Measurements from ENCODE around the gene SRF. TPM values are rescaled to one million over a fixed set of nuclear protein-coding genes. Genes with fewer than 3 reads are reported as not detected.

The SRF gene
- total RNA-seq, 2 experiments from 2014 or later: 22.8 to 24.2 TPM

DNA sequence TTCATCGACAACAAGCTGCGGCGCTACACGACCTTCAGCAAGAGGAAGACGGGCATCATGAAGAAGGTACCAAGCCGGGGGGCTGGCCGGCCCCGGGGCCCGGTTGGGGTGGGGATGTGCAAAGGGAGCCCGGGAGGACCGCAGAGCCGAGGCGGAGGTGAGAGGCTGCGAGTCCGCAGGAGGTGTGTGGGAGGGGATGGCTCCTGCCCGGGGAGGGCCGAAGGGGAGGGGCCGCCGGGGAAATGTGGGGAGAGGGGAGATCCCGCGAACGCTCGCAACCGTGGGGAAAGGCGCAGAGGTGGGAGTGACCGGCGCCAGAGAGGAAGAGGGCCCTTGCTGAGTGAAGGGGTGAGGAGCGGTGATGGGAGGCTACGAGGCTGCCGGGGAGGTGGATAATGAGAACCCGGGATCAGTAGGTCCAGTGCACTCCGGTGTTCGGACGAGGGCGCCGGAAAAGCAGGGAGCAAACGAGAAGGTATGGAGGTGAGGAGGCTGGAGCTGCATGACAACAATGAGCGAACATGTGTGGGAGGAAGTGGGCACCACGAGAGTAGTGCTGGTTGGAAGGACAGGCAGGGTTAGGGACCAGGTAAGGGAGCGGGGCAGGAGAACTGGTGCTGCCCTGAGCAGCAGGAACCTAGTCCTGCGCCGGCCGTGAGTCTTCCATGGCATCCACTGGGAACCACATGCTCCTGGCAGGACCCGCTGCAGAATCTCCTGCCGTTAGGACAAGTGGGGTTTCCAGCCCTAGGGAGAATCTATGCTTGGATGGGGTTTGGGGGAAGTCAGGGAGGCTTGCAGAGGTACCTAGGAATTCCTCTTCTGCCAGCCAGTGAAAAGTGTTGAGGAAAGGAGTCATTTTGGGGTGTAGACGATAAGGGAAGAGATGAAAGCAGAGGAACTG, 1.3 kb downstream of the SRF start:
- Histone ChIP-seq H4K20me1 (ENCODE audit: insufficient read depth, low read length) (peaks cover 22% of the 10 kb centered on the region), H3K4me2 (ENCODE audit: low read length) (peak overlapping the region; percentile 97), H3K9me2 (ENCODE audit: insufficient read depth, low read length) (no peaks in the 10 kb centered on the region), H3K79me2 (ENCODE audit: insufficient read depth, low read depth, low read length) (peaks cover 18% of the 10 kb centered on the region; the same call in 1 of the 2 replicates), H3K4me3 (ENCODE audit: low read depth, low read length, poor library complexity, severe bottlenecking) (peak overlapping the region; percentile 90), H3K27ac (ENCODE audit: low read depth, low read length, poor library complexity, severe bottlenecking) (peak overlapping the region; percentile 7), H3K9me3 (ENCODE audit: low read length) (no peaks in the 10 kb centered on the region), H3K4me1 (ENCODE audit: insufficient read depth, low read length, poor library complexity, severe bottlenecking) (peaks cover 34% of the 10 kb centered on the region), H3K36me3 (ENCODE audit: insufficient read depth, low read length) (peaks cover 28% of the 10 kb centered on the region), H2AFZ (ENCODE audit: low read length) (no peak overlapping the region)
- no TSS peak for BruUV-seq (replicated peaks)
- ChIA-PET POLR2A (interaction anchor here (0.9 to 1.1 kb wide), 2 partner anchors 19 to 244 kb away, joined by 5 to 6 read pairs; no protein-coding TSS in a partner anchor), CTCF (ENCODE audit: unreplicated experiment) (interaction anchor here (0.8 kb wide), 1 partner anchor 185 kb away, joined by 3 read pairs; no protein-coding TSS in a partner anchor)
- TF ChIP-seq CTCF (conservative IDR thresholded peaks at IDR 0.05; ENCODE audit: low read length) (no peak), EZH2phosphoT487 (IDR thresholded peaks at IDR 0.05; ENCODE audit: borderline replicate concordance, low read depth, low read length) (no peak)
- intact Hi-C loops (cut with micrococcal nuclease; ENCODE audit: unreplicated experiment): loop anchor here (5.0 to 10.0 kb wide), 3 partner anchors 305 to 608 kb away; partner anchors contain the start of genes TBCC, TJAP1 and UBR2
- peak; percentile 39 for DNase-seq (ENCODE audit: low spot score)

DNA sequence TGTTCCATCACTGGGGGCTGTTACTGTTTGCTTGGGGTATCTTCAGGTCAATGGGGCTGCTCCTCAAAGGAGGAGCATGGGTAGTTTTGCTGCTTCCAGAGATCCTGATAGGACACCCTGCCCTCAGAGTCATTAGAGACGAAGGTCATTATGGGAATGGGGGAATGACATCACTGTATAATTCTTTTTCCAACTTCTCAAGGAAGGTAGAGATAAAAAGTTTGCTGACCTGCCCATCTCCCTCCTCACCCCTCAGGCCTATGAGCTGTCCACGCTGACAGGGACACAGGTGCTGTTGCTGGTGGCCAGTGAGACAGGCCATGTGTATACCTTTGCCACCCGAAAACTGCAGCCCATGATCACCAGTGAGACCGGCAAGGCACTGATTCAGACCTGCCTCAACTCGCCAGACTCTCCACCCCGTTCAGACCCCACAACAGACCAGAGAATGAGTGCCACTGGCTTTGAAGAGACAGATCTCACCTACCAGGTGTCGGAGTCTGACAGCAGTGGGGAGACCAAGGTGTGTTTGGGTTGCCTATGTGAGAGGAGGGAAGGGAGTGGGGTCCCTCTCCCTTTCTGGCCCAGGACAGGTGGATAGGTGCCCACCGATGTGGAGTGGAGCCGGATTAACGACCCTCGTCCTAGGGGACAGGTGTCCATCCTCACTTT, 2.7 kb downstream of the SRF start:
- POLR2A ChIA-PET: interaction anchor here (0.6 to 1.5 kb wide), 7 partner anchors 30 to 1142 kb away, joined by 3 to 6 read pairs (median 4); partner anchors contain the start of genes DNPH1 and TMEM63B
- CTCF ChIA-PET (ENCODE audit: unreplicated experiment): interaction anchor here (0.9 to 1.0 kb wide), 2 partner anchors 141 to 218 kb away, joined by 3 to 8 read pairs; no protein-coding TSS in a partner anchor
- peak overlapping the region; percentile 90 for H3K4me3 ChIP-seq (ENCODE audit: low read depth, low read length, poor library complexity, severe bottlenecking)
- H3K9me2 ChIP-seq (ENCODE audit: insufficient read depth, low read length): no peaks in the 10 kb centered on the region
- H3K79me2 ChIP-seq (ENCODE audit: insufficient read depth, low read depth, low read length): peaks cover 18% of the 10 kb centered on the region; the same call in 1 of the 2 replicates
- intact Hi-C loops (cut with micrococcal nuclease; ENCODE audit: unreplicated experiment): loop anchor here (2.0 to 10.0 kb wide), 4 partner anchors 51 to 609 kb away; partner anchors contain the start of genes TBCC, TJAP1 and UBR2
- peaks cover 34% of the 10 kb centered on the region for H3K4me1 ChIP-seq (ENCODE audit: insufficient read depth, low read length, poor library complexity, severe bottlenecking)
- TF ChIP-seq CTCF (conservative IDR thresholded peaks at IDR 0.05; ENCODE audit: low read length): no peak
- no peak for TF ChIP-seq EZH2phosphoT487 (IDR thresholded peaks at IDR 0.05; ENCODE audit: borderline replicate concordance, low read depth, low read length)
- peak overlapping the region; percentile 97 for H3K4me2 ChIP-seq (ENCODE audit: low read length)
- H2AFZ ChIP-seq (ENCODE audit: low read length): no peak overlapping the region
- peaks cover 39% of the 10 kb centered on the region for H3K36me3 ChIP-seq (ENCODE audit: insufficient read depth, low read length)
- H4K20me1 ChIP-seq (ENCODE audit: insufficient read depth, low read length): peaks cover 22% of the 10 kb centered on the region
- peak; percentile 23 for DNase-seq (ENCODE audit: low spot score)
- H3K9me3 ChIP-seq (ENCODE audit: low read length): no peaks in the 10 kb centered on the region
- H3K27ac ChIP-seq (ENCODE audit: low read depth, low read length, poor library complexity, severe bottlenecking): peak overlapping the region; percentile 35
- BruUV-seq (replicated peaks): no TSS peak

All from OCI-LY7 (cell line).